HTERT RPE-1 (cell line): Measurements from ENCODE around the gene PFDN4.

Experiments used
- in situ Hi-C: fragments of 300-500 bp; cut with MboI; formaldehyde crosslinking; loops from 4 replicates; pipeline ENCODE4 v1.14.3; 2020; ENCODE audit warnings: low sequenced_read_pairs

Gene PFDN4

GRCh38 chr20:54173653-54174456 is 34.0 kb upstream of the PFDN4 start, which contains the start of gene CYP24A1:
Gene CYP24A1 (minus strand): TSS chr20:54173986. CDS start chr20:54173579, 407 bp downstream.
- in situ Hi-C loops: no loop called here

GRCh38 chr20:54174457-54175175 is 33.3 kb upstream of the PFDN4 start:
- in situ Hi-C loops: no loop called here

GRCh38 chr20:54176610-54177009 is 31.3 kb upstream of the PFDN4 start:
- in situ Hi-C loops: no loop called here

GRCh38 chr20:54177378-54177777 is 30.5 kb upstream of the PFDN4 start:
- in situ Hi-C loops: no loop called here

- in situ Hi-C loops: no loop called here
These were observed 29.6 kb upstream of the PFDN4 start for GRCh38 chr20:54178256-54178655.

- in situ Hi-C loops: no loop called here
These were observed 27.9 kb upstream of the PFDN4 start for GRCh38 chr20:54179946-54180345.

- in situ Hi-C loops: no loop called here
These were observed 27.0 kb upstream of the PFDN4 start for GRCh38 chr20:54180931-54181330.

- in situ Hi-C loops: no loop called here
These were observed 23.8 kb upstream of the PFDN4 start for GRCh38 chr20:54184071-54184470.

- in situ Hi-C loops: no loop called here
These were observed 22.8 kb upstream of the PFDN4 start for GRCh38 chr20:54184904-54185626.

- in situ Hi-C loops: no loop called here
These were observed 19.6 kb upstream of the PFDN4 start for GRCh38 chr20:54188132-54188849.

GRCh38 chr20:54189630-54190029 is 18.3 kb upstream of the PFDN4 start:
- in situ Hi-C loops: no loop called here

- in situ Hi-C loops: no loop called here
These were observed 17.7 kb upstream of the PFDN4 start for GRCh38 chr20:54190217-54190616.

GRCh38 chr20:54193817-54194216 is 14.1 kb upstream of the PFDN4 start:
- in situ Hi-C loops: no loop called here

- in situ Hi-C loops: no loop called here
These were observed 13.0 kb upstream of the PFDN4 start for GRCh38 chr20:54194724-54195438.

- in situ Hi-C loops: no loop called here
These were observed 12.1 kb upstream of the PFDN4 start for GRCh38 chr20:54195483-54196472.

GRCh38 chr20:54197621-54198604 is 10.0 kb upstream of the PFDN4 start:
- in situ Hi-C loops: no loop called here

GRCh38 chr20:54199283-54199682 is 8.6 kb upstream of the PFDN4 start:
- in situ Hi-C loops: no loop called here

GRCh38 chr20:54199721-54200176 is 8.1 kb upstream of the PFDN4 start:
- in situ Hi-C loops: loop anchor here (25.0 kb wide), 1 partner anchor 438 kb away; no protein-coding TSS in a partner anchor
